ENCODE measurements around the gene SLC30A2.
A peak's percentile ranks its signal among the peaks of the same experiment; 100 is the strongest.

The SLC30A2 gene

GRCh38 chr1:26021647-26022403 is 24.1 kb downstream of the SLC30A2 start, which contains the start of gene EXTL1:
TSS of gene EXTL1 (plus strand) at chr1:26021775. CDS start at chr1:26022647, 872 bp downstream.
- DNase-seq (ENCODE audit: low spot score) = no peak

- DNase-seq (ENCODE audit: low spot score) = no peak
Measured at GRCh38 chr1:26020941-26021646, 24.8 kb downstream of the SLC30A2 start.

- no peak for DNase-seq (ENCODE audit: low spot score)
Measured at GRCh38 chr1:26020330-26020768, 25.6 kb downstream of the SLC30A2 start.

- no peak for DNase-seq (ENCODE audit: low spot score)
Measured at GRCh38 chr1:26019641-26020315, 26.1 kb downstream of the SLC30A2 start.

GRCh38 chr1:26017606-26018005 is 28.3 kb downstream of the SLC30A2 start:
- DNase-seq (ENCODE audit: low spot score) = no peak

- DNase-seq (ENCODE audit: low spot score) = no peak
Measured at GRCh38 chr1:26016953-26017545, 28.9 kb downstream of the SLC30A2 start.

- no peak for DNase-seq (ENCODE audit: low spot score)
Measured at GRCh38 chr1:26016258-26016952, 29.5 kb downstream of the SLC30A2 start.

GRCh38 chr1:26015358-26015757 is 30.6 kb downstream of the SLC30A2 start:
- DNase-seq (ENCODE audit: low spot score) = no peak

- no peak for DNase-seq (ENCODE audit: low spot score)
Measured at GRCh38 chr1:26014179-26014578, 31.7 kb downstream of the SLC30A2 start.

- DNase-seq (ENCODE audit: low spot score) = no peak
Measured at GRCh38 chr1:26012864-26013263, 33.1 kb downstream of the SLC30A2 start.

GRCh38 chr1:26010825-26011224 is 35.1 kb downstream of the SLC30A2 start:
- DNase-seq (ENCODE audit: low spot score) = no peak

- DNase-seq (ENCODE audit: low spot score) = no peak
Measured at GRCh38 chr1:26009796-26010447, 36.0 kb downstream of the SLC30A2 start.

- no peak for DNase-seq (ENCODE audit: low spot score)
Measured at GRCh38 chr1:26006710-26007109, 39.2 kb downstream of the SLC30A2 start.

GRCh38 chr1:26005434-26006105 is 40.3 kb downstream of the SLC30A2 start:
- DNase-seq (ENCODE audit: low spot score) = no peak

- DNase-seq (ENCODE audit: low spot score) = no peak
Measured at GRCh38 chr1:26003756-26004155, 42.2 kb downstream of the SLC30A2 start.

- no peak for DNase-seq (ENCODE audit: low spot score)
Measured at GRCh38 chr1:26003262-26003661, 42.7 kb downstream of the SLC30A2 start.

- no peak for DNase-seq (ENCODE audit: low spot score)
Measured at GRCh38 chr1:25999041-25999800, 46.7 kb downstream of the SLC30A2 start.

- peak; percentile 97 for DNase-seq (ENCODE audit: low spot score)
Measured at GRCh38 chr1:25997828-25998761, 47.8 kb downstream of the SLC30A2 start, which contains the start of gene PAFAH2. TSS of gene PAFAH2 (minus strand) at chr1:25998063. CDS start at chr1:25990816, 7,247 bp downstream.

Data from kidney capillary endothelial cell (primary cell).